NCI-H187 treated with DMSO at 0.1 percent for 48 hours (cell line): Measurements from ENCODE around the gene SLIT1.

ENCODE experiments used
- DNase-seq: peaks from one replicate; lab custom pipeline; 2025; lab: John Stamatoyannopoulos, UW

Gene SLIT1

DNA sequence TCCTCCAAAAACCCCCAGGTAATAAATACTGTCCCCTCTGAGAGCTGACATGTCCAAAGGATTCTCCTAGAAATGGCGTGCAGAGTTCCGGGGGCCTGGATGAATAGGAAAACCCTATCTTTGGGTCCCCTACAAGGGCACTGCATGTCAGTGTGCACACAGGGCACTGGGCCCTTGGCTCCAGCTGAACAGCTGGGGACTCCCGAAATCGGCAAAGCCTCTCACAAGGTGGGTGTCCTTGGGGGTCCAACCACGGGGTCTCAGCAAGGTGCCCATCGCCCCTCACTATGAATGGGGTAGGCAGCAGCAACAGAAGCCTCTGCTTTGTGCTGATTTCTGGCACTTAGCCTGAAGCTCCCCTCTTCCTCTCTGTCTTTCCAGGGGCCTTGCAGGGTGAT is 46.1 kb downstream of the SLIT1 start:
- no peak for DNase-seq

DNA sequence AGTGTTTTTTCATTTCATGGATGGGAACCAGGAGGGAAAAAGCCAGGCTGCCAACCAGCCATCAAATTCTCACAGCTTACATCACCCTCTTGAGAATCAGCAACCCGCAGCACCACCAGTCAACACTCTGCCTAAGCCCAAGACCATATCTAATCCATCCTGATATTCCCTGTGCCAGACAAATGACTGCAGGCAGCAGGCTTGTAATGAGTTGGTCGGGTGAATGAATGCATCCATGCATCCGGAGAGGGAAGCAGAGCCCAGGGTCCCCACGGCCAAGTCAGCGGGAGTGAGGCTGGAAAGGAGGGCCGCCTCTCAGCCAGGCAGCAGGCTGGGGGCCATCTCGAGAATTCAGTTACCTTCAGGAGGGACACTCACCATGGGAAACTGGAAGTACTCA is 46.9 kb downstream of the SLIT1 start:
- no peak for DNase-seq

DNA sequence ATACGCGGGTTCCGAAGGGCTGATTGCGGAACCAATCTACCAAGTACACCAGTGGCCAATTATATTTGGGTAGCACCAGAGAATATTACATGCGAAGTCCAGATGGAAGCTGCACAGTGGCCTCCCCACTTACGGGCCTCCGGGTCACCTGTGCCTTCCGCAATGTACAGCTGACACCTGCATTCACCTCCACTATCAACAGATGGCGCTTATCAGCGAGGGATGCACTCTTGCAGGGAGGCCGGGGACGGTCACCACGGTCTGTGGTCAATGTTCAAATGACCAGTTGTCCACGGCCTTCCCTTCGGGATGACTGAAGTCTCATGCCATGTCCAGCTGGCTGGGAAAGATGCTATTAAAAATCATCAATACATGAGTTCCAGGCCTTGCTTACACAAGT is 47.6 kb downstream of the SLIT1 start:
- DNase-seq, result no peak

DNA sequence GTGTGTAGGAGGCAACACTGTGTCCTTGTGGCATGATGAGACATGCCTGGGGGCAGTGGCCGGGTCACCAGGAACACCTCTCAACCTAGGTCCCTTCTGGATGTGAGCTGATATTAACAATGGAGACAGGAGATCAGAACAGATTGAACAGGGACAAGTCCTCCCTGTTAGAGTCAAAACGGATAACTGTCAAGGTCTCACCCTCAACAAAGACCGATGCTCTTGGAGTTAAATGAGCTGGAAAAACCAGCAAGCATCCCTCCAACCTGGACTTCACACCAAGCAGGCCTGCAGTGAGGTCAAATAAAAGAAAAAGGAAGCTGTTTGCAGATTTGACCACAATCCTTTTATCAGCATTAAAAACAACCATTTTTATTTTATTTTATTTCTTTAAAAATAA is 49.0 kb downstream of the SLIT1 start:
- DNase-seq, result no peak

DNA sequence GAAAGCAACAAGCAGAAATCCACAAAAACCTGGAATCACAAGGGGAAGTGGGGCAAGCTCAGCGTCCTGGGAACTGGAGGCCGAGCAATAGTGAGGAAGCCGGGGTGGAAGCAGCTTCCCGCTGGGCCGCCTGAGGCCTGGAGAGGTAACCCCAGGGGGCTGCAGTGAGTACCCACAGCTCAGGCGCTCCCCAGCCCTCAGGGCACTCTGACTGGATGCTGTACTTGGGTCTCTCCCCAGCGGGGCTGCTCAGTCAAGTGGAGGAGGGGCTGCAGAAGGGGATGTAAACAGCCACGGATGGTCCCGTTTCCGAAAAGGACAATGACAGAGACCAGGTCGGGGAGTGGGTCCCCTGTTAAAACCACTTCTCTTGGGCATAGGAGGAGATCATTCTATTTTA is 50.3 kb downstream of the SLIT1 start:
- DNase-seq, result no peak

GRCh38 chr10:97134983-97135382 is 50.8 kb downstream of the SLIT1 start:
- no peak for DNase-seq

DNA sequence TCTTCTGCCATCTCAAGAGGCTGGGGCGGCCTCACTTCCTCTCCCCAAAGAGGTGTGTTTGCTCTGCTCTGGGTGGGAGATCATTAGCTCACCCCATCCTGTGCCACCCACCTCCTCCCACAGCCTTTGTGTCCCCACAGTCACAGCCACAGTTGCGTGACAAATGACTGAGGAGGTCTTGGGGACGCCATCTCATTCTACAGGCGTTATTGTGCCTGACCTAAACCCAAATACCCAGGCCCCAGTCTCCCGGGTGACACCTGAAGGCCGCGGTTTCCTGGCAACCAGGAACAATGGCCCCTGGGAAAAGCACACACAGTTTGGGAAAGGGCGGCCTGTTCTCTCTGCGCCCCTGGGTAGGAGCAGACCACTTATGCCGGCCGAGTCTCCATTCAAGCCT is 51.6 kb downstream of the SLIT1 start:
- DNase-seq, result no peak

DNA sequence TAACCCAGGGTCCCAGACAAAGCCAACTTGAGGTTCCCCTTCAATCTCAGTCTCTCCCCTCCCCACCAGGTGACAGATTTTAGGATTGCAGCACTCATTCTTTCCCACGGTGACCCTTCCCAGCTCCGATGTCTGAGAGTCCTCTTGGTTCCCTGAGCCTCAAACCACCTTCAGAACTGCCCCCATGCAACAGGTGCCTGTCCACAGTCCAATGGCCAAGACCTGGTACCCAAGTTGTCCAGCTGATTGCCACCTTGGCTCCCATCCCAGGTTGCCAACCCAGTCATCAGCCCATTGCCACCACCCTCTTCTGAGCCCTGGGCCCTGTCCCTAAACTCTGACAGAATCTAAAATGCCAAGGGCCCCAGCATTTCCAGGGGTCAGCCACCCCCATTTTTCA is 53.5 kb downstream of the SLIT1 start:
- no peak for DNase-seq

DNA sequence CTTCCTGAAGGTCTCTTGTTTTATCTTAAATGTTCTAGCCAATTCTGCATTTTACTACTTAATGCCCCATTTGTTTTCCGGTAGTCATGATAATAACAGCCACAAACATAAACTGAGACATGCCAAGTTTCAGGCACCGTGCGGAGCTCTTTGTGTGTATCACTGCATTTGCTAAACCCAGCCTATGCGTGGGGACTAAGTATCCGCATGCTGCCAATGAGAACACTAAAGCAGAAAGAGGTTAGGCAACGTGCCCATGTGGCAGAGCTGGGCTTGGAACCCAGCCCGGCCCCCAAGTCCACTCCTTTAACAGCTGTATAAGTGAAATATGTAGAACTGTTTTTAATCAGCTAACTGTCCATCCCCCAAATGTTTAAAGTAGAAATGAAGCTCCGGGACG is 54.1 kb downstream of the SLIT1 start:
- no peak for DNase-seq

DNA sequence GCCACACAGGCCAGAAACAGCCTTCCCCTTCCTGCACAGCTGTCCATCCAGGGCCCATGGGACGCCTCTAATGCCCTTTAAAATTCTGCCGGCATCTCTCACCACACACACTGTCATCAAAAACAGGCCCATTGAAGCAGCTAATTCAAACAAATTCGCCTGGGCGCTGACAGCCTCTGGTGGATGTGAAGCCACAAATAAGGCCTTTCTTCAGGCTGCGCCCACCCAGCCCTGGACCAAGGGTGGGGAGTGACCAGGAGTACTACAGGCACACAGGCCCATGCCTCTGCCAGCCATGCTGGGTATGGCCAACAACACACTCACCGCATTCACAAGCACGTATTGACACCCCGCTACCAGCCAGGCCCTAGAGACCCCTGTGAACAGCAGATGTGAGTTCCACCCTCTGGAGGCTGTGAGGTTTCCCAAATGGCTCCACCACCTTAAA is 54.6 kb downstream of the SLIT1 start:
- DNase-seq, result no peak

DNA sequence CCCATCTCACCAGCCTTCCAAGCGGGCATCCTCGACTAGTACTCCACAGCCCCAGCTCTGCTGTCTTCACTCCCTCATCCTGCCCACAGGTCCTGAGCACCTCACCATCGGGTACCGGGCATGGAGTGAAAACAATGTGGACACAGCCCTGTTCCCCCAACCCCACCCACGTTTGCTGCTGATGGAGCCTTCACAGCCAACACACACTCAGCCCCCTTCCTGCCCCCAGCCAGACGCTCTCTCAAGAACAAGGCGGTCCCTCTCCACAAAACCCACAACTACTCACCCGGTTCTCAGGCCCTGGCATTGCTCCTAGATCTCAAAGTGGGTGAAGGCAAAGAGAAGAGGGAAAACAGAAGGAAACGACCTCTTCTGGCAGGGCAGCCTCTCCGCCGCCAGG is 56.1 kb downstream of the SLIT1 start:
- no peak for DNase-seq

DNA sequence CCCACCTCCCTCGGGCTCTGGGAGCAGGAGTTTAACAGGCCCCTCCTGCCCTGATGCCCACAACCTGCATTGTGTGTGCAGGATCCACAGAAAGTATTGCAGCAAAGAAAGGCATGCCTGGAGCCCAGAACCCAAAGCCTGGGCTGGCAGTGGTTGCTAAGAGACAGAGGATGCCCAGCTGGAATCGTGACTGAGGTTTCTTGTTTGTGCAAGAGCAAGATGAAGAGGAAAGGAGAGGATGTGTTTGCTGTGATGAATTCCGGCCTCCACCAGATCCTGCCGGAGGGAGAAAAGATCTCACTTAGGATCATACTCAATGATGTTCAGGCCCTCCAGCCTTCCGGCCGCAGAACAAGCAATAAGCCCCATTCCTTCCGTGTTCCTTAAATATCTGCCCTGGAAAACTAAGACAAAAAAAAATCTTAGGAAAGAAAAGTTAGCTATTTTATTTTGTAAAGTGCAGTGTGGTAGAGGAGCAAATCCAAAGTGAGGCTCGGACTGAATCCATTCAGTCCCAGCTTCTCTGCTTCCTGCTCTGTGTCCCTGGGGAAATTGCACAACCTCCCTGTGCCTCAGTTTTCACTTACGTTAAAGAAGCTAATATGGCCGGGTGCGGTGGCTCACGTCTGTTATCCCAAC is 57.1 kb downstream of the SLIT1 start:
- DNase-seq, result peak; percentile 61

GRCh38 chr10:97128039-97128492 is 57.7 kb downstream of the SLIT1 start:
- DNase-seq, result no peak

DNA sequence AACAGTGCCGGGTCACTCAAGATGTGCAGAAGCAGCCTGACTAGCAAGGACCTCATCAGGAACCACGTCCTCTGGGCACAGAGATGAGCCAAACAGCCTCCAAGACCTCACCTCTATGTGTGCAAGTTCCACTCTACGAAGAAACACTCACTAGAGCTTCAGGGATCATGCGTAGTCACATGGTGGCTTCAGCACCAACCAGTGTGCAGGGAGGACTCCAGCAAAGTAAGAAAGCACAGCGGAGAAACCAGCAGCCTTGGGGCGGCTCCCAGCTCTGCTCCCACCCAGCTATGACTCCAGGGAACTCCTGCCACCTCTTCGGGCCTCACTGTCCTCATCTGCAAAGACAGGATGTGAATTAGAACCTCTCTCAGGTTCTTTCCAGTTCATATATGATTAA is 58.2 kb downstream of the SLIT1 start:
- no peak for DNase-seq

DNA sequence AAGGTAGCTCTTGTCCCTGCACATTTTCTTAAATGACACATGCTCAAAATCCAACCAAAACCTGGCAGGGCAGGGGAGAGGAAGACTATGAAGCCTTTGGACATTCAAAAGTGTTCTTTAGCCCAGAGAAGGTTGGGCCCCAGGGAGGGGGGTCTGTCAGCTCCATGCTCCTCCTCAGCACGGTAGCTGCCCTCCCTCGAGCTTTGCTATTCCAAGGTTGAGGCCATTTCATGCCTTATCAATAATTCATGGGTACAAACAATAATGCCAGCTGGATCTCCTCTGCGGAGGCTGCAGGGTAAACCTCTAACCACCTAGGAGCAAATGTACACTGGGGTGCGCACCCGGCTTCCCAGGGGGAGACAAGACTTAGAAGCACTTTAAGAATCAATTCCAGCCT is 61.5 kb downstream of the SLIT1 start:
- DNase-seq, result no peak

GRCh38 chr10:97123765-97124164 is 62.0 kb downstream of the SLIT1 start:
- DNase-seq, result peak; percentile 56

DNA sequence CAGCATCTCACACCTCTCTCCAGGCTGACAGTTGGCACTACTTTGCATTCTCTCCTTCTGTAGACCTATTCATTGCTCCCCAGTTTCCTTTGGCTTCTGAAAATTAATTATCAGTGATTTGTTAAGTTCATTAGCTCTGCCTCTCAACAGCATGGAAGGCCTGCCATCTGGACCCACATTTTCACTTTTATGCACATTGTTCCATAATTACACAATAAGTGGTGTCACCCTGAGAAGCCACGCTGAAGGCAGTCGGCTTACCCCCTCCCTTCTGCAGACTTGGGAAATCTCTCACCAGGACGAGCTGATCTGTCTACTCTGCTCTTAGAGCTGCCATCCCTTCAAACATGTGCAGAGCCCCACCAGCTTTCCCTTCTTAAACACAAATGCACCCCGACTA is 64.7 kb downstream of the SLIT1 start:
- no peak for DNase-seq

DNA sequence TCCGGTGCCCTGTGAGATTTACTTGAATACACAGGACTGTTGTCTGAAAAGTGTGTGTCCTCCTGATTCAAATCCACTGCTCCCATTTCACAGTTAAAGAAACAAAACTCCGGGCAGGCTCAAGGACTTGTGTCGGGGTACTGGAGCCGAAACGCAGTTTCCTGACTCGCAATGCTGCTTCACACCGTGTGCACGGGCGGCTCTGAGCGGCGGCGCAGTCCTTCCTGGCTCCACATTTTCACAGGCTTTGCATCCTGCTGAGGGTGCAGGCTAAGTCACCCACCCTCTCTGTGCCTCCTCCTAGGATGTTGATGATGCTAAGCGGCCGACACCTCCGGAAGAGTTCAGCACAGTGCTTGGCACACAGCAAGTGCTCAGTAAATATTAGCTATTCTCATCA is 65.4 kb downstream of the SLIT1 start:
- DNase-seq, result no peak

DNA sequence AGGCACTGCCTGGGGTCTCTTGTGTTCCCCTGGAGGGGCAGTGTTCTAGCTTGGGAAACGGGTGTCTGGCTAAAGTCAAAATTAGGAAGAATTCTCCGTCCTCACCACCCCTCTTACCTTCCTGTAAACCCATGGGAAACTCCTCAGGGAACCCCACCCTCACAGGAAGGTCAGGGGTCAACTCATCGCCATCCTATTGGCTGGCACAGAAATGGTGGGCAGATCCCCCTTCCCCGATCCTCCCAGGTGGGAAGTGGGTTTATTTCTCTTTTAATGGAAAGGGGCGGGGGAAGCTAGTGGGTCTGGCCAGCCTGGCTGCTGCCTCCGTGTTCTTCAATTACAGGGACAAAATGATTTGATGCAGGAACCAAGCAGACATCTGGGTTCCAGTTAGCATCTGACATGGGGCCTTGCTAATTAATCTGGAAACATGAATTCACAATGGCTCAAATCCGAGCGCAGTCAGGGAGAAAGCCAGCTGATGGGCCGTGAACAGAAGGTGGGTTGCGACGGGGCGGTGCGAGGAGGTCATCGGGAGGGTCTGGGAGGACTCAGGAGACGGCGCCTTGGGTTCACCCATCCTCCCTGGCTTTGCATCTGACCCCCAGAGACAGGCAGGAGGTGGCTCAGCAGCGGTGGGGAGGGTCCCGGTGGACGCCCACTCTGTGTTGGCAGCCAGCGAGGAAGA is 66.6 kb downstream of the SLIT1 start:
- no peak for DNase-seq

DNA sequence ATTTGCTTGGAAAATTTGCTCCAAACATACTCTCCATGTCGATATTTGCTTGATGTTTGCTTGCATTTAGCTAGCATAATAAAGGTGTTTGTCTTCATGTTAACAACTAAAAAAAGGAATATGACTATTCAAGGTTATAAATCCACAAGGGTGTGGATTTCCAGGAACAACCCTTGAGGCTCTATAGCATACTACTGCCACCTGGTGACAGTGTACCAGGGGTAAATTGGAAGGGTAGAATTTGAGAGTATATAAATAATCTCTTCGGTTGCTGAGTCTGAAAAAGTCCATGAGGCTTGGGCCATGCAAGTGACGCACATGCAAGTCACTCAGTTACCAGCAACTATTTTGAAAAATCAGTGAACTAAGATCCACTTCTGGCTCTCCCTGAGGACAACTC is 68.4 kb downstream of the SLIT1 start:
- no peak for DNase-seq

- DNase-seq, result no peak
Measured at GRCh38 chr10:97116462-97117162, 69.1 kb downstream of the SLIT1 start.

- DNase-seq, result no peak
Measured at GRCh38 chr10:97115846-97116245, 69.9 kb downstream of the SLIT1 start.

- no peak for DNase-seq
Measured at GRCh38 chr10:97111615-97112014, 74.1 kb downstream of the SLIT1 start.
